NCI-H1092 treated with DMSO at 0.1 percent for 48 hours (cell line): ENCODE data around the gene ZNF543.
"Not testable (repeated sequence)": the region's sequence is repeated elsewhere in the genome, so short reads cannot be mapped to it uniquely, and the experiment has no call there.

ENCODE experiments used
- DNase-seq: peaks from one replicate; lab custom pipeline; 2025; lab: John Stamatoyannopoulos, UW

Gene ZNF543

GRCh38 chr19:57320180-57321084, at the start of gene ZNF543:
ZNF543 (plus strand) TSS chr19:57320472; CDS start chr19:57320854, 382 bp downstream.
- peak; percentile 75 for DNase-seq

- no peak for DNase-seq
These were observed 49.0 kb upstream of the ZNF543 start for GRCh38 chr19:57271280-57271679.

DNA sequence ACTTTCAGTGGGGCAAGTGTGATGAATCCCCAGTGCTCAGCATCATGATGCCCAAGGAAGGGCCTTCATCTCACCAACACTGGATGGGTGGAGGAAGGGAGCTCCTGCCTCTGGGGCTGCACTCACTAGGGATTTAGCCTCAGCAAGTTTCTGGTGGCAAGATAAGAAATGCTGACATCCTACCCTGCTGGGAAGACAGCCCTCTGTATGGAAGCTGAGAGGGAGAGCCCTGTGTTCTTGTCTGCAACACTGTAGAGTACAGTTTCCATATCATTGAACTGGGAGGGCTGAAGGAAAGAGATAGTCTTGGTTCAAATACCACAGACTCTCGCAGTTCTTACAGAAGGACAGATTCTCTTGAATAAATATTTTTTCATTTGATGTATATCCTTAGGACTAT, 47.3 kb upstream of the ZNF543 start:
- DNase-seq = no peak

GRCh38 chr19:57276430-57276829, 43.8 kb upstream of the ZNF543 start:
- DNase-seq = no peak

DNA sequence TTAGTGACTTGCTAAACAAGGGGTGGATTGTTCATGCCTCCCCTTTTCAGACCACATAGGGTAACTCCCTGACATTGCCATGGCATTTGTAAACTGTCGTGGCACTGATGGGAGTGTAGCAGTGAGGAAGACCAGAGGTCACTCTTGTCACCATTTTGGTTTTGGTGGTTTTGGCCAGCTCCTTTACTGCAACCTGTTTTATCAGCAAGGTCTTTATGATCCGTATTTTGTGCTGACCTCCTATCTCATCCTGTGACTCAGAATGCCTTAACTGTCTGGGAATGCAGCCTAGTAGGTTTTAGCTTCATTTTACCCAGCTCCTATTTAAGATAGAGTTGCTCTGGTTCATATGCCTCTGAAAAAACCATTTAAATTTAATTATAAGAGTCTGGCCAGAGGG, 41.8 kb upstream of the ZNF543 start:
- DNase-seq = not testable (repeated sequence)

DNA sequence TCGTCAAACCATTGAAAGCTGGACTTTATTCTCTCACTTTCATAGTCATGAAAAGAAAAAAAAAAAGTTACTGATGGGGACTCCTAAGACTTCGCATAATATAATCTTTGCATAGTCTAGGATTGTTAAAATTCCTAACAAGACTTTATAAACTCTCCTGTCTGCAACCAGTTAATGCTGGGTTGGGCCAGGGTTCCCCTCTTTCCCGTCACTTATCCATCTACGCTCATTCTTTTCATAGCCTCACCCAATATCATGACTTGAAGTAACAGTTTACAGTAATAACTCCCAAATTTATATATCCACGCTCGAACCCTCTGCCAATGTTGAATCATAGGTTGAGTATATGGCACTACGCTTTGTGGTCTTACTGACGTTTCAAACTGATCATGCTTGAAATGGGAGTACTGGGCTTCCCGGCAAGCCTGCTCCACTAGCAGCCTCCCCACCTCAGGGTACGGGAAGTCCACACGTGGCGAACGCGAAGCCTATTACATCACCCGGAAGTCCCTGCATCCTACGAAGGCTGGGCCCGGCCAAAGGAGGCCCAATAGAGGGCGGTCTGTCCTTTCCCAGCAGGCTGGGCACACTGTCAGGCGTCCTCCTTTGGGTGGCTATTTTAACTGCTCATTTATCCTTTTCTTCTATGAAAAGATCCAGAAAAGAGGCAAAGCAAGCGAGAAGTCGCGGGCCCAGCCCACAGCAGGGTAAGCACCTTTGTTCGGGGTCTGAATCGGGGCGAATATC, 40.7 kb upstream of the ZNF543 start:
- DNase-seq = peak; percentile 72

DNA sequence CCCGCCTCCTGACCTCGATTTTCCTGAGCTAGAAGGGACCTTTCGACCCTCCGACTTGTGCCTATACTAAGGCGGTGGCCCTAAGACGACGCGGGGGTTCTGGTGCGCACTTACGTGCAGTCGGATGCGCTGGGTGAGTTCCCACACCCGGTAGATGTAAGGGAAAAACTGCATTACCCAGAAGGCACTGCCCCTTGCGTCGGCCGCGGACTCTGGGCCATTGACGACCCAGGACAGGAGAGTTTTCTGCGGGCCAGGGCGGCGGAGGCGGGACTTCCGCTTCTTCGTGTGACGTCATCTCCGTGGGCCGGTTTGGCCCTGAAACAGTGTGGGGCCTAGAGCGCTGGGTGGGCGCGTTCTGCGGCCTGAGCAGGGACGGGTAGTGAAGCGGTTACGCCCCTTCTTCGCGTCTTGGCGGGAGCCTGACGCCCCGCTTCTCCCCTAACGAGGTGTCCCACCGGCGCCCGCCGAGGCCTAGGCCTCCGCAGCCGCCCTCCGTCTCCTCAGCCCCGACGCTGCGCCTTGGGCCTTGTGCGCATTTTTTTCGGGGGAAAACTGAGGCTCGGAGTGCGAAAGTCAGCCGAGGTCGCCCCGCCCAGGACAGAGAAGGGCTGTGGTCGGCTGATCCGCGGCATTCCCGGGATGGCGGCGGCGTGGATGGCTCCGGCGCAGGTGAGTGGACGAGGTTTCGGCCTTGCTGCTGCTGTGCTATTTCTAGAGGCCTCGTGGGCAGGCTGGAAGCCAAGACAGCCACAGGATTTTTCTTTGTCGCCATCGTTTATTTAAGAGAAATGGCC, 39.9 kb upstream of the ZNF543 start, which contains the start of gene ZNF460:
Gene ZNF460, plus strand, starts transcription at position 321 of the 797 bp plus-strand sequence. Its CDS starts 322 bp downstream, at position 643.
- peak; percentile 90 for DNase-seq

DNA sequence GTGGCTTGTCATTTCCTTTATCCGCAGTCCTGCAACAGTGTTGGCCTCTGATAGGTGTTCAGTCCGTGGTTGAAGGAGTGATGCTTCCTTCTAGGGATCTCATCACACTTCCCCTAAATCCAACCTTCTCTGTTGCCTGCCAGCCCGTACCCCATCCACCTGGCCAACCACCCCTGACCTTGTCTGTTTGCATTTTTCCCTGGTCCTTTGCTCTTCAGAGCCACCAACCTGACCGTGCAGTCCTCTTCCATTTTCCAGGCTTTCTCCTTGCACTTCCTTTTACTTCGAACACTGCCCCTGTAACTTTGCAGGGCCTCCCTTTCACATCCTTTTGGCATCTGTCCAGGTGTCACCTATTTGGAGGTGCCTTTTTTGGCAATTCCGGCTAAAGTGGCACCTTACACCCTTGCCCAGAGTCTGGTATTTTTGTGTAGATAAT, 39.3 kb upstream of the ZNF543 start:
- no peak for DNase-seq

- DNase-seq = no peak
These were observed 38.1 kb upstream of the ZNF543 start for GRCh38 chr19:57282011-57282643.

DNA sequence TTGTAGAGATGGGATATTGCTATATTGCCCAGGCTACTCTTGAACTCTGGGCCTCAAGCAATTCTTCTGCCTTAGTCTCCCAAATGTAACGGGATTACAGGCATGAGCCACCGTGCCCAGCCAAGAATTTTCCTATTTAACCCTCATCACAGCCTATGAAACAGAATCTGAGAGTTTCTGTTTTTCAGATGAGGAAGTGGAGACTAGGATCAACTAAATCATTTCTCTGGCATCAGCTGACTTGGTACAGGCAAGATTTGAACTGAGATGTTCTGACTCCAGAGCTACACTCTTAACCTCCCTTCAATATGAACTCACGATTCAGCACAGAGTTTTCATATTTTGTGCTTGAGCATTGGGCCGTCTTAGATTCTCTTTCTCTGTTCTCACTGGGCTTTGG, 31.9 kb upstream of the ZNF543 start:
- DNase-seq = no peak

GRCh38 chr19:57290970-57291369, 29.3 kb upstream of the ZNF543 start:
- DNase-seq = no peak

DNA sequence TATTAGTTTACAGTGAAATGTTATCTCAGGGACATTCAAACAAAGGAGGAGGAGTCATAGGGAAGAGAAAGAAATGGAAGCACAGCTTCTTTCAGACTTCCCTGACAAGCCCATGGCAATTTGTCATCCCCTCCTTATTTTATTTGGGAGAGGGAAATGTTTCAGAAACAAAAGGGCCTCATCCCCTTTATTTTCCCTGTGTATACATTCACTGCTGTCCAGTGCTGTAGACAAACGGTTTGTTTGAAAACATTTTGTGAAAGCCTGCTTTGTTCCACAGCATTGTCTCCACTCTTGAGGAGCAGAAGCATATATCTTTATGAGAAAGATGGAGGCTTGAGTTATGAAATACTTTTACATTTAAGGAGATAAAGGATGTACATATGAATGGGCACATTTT, 27.7 kb upstream of the ZNF543 start:
- DNase-seq = no peak

GRCh38 chr19:57293719-57294118, 26.6 kb upstream of the ZNF543 start:
- DNase-seq = no peak

- DNase-seq = no peak
These were observed 18.2 kb upstream of the ZNF543 start for GRCh38 chr19:57302020-57302465.

- no peak for DNase-seq
These were observed 17.4 kb upstream of the ZNF543 start for GRCh38 chr19:57302727-57303401.

DNA sequence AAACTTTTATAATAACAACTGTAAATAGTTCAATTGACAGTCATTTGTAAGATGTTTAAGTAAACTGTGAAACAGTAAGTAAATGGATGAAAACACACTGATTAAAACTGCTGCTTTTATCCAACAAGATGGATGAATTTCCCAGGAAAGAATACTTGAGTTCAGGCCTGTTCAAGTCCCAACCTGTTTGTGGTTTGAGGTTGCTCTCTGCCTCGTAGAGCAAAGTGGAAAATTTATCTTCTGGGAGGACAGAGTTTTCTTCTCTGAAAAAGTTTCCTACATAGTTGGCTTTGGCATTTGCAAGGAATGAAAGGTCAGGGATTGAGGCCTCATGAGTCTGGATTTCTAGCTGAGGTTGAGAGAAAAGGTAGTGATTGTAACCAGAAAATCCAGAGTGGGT, 15.2 kb upstream of the ZNF543 start:
- DNase-seq = no peak

DNA sequence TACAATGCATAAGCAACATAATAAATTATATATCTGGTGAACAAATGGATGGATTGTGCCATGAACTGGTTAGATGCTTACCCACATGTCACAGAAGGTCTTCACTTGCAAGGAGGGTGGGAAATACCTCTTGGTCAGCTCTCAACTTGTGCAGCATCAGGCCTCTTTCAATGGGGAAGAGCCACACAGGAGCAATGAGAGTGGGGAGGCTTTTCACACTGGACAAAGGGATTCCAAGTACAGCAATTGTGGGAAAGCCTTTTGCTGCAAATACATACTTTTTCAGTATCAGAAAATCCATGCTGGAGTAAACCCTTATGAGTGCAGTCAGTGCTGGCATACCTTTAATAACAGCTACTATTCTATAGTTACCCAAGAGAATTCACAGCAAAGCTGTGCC, 11.8 kb upstream of the ZNF543 start:
- DNase-seq = no peak

GRCh38 chr19:57310792-57311191, 9.5 kb upstream of the ZNF543 start:
- DNase-seq = no peak

DNA sequence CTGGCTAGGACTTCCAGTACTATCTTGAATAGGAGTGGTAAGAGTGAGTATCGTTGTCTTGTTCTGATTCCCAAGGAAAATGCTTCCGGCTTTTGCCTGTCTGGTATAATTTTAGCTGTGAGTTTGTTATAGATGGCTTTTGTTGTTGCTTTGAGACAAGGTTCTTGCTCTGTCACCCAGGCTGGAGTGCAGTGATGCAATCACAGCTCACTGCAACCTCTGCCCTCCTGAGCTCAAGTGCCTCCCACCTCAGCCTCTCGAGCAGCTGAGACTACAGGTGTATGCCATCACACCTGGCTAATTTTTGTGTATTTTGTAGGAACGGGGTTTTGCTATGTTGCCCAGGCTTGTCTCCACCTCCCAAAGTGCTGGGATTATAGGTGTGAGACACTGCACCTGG, 6.1 kb upstream of the ZNF543 start:
- DNase-seq = no peak

DNA sequence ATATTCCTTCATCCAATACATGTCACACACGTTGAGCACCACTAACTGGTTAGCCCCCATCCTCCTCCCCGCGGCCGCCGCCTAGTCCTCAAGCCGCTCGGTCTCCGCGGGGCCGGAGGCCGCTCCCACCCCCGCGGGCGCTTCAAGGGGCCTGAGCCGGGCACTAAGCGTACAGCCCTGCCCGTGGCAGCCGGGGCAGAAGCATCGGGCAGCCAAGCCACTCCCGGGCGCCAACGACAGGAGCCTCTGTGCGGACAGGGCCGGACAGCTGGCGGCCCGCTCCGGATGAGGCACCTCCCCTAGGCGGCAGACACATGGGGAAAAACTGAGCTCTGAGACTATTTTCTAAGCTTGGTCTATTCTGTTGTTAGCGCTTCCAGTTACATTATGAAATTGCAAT, 2.8 kb upstream of the ZNF543 start:
- DNase-seq = no peak

DNA sequence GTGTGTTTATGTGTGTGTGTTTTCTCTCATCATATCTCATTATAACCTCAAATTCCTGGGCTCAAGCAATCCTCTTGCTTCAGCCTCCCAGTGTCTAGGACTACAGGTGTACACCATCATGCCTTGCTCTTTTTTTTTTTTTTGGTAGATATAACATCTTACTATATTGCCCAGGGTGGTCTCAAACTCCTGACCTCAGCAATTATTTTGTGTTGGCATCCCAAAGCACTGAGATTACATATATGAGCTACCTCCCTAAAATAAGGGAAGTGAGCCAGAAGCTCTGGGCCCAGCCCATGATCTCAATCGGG, 448 bp upstream of the ZNF543 start:
- DNase-seq = no peak
